H1 (cell line): ENCODE measurements around the gene SCRN1. TPM values are rescaled to one million over a fixed set of nuclear protein-coding genes. Genes with fewer than 3 reads are reported as not detected.

Experiments
- CTCF ChIA-PET: fragments of 300-600 bp; sonication (Branson Sonifier 250); formaldehyde crosslinking; loops from one replicate; lab custom pipeline; 2021; ENCODE audit not compliant: partially characterized antibody; lab: Charles Lee
- POLR2A ChIA-PET: fragments of 300-600 bp; sonication (Branson Sonifier 250); formaldehyde crosslinking; loops from one replicate; lab custom pipeline; 2021; ENCODE audit warnings: inconsistent platforms; ENCODE audit not compliant: partially characterized antibody; lab: Charles Lee
- DNase-seq, 2 experiments: peaks; one replicate each; pipeline versions ENCODE4 v3.0.0 to v3.0.0-alpha.2; 2010 to 2022; ENCODE audit warnings: low spot score in 2 of 2, low read depth in 1 of 2, mixed read lengths in 1 of 2
- FAIRE-seq: peaks from 2 replicates; lab custom pipeline; 2011; peaks lifted over from hg19 to GRCh38; lab: Jason Lieb, UNC
- H2AFZ ChIP-seq: 2 replicates; pipeline ENCODE4 v1.8.1; 2012; ENCODE audit warnings: low read length, inconsistent platforms
- H2AK5ac ChIP-seq: 2 replicates; pipeline ENCODE4 v1.6.1; 2013; ENCODE audit warnings: low read depth, low read length
- H2BK120ac ChIP-seq: replicated peaks from 2 replicates; pipeline ENCODE3; 2013; ENCODE audit warnings: low read depth, low read length, inconsistent platforms
- H2BK12ac ChIP-seq: 2 replicates; pipeline ENCODE4 v1.6.1; 2013; ENCODE audit warnings: low read depth, low read length
- H2BK15ac ChIP-seq: 2 replicates; pipeline ENCODE4 v1.6.1; 2013; ENCODE audit warnings: low read length
- H2BK20ac ChIP-seq: 2 replicates; pipeline ENCODE4 v1.6.1; 2013; ENCODE audit warnings: low read length
- H2BK5ac ChIP-seq: 2 replicates; pipeline ENCODE4 v1.6.1; 2013; ENCODE audit warnings: low read depth, low read length
- H3K14ac ChIP-seq: 2 replicates; pipeline ENCODE4 v1.6.1; 2013; ENCODE audit warnings: inconsistent platforms; ENCODE audit not compliant: insufficient read length
- H3K18ac ChIP-seq: 2 replicates; pipeline ENCODE4 v1.6.1; 2013; ENCODE audit warnings: low read length; ENCODE audit errors: extremely low read depth
- H3K23ac ChIP-seq: 2 replicates; pipeline ENCODE4 v1.6.1; 2013; ENCODE audit warnings: inconsistent platforms; ENCODE audit not compliant: insufficient read length
- H3K23me2 ChIP-seq: 2 replicates; pipeline ENCODE4 v1.6.1; 2013; ENCODE audit warnings: low read depth, low read length
- H3K27ac ChIP-seq: 2 replicates; pipeline ENCODE4 v1.6.1; 2011; ENCODE audit warnings: low read depth, low read length, inconsistent platforms
- H3K27me3 ChIP-seq, 4 experiments: replicated peaks in 1 of 4; 1 replicate in 1 of 4; 2 replicates in 3 of 4; pipeline versions ENCODE4 v1.6.1 to v1.8.1; 2011 to 2013; ENCODE audit warnings: low read length in 3 of 4, mild to moderate bottlenecking in 3 of 4, inconsistent platforms in 2 of 4, mixed read lengths in 2 of 4, moderate library complexity in 1 of 4; ENCODE audit not compliant: control insufficient read depth in 3 of 4, insufficient read depth in 3 of 4; ENCODE audit errors: extremely low read depth in 1 of 4
- H3K36me3 ChIP-seq, 4 experiments: 2 replicates each; pipeline versions ENCODE4 v1.6.1 to v1.8.1; 2011 to 2013; ENCODE audit warnings: mild to moderate bottlenecking in 4 of 4, low read length in 3 of 4, moderate library complexity in 2 of 4, control low read depth in 1 of 4, inconsistent platforms in 1 of 4; ENCODE audit not compliant: insufficient read depth in 4 of 4, control insufficient read depth in 2 of 4
- H3K4ac ChIP-seq: replicated peaks from 2 replicates; pipeline ENCODE3; 2013; ENCODE audit warnings: low read length, low read depth, mixed read lengths, inconsistent platforms; ENCODE audit not compliant: insufficient read length
- H3K4me1 ChIP-seq, 4 experiments: replicated peaks in 1 of 4; 1 replicate in 1 of 4; 2 replicates in 3 of 4; pipeline versions ENCODE4 v1.6.1 to v1.8.1; 2011 to 2013; ENCODE audit warnings: low read length in 3 of 4, inconsistent platforms in 2 of 4, mixed read lengths in 1 of 4; ENCODE audit not compliant: insufficient read depth in 4 of 4, control insufficient read depth in 3 of 4
- H3K4me2 ChIP-seq, 2 experiments: 2 replicates each; pipeline versions ENCODE4 v1.6.1 to v1.8.1; 2011 to 2013; ENCODE audit warnings: low read depth in 2 of 2, low read length in 2 of 2, control low read depth in 1 of 2, inconsistent platforms in 1 of 2, mild to moderate bottlenecking in 1 of 2; ENCODE audit not compliant: insufficient read depth in 1 of 2
- H3K4me3 ChIP-seq, 4 experiments: fragments of 200-600, 300-600 bp in 1 of 4; sonication (generic), shearing (Covaris generic), sonication (Bioruptor Twin) in 1 of 4; 2 replicates each; pipeline versions ENCODE4 v1.5.1 to v1.8.1; 2011 to 2016; ENCODE audit warnings: low read length in 4 of 4, low read depth in 3 of 4, control low read depth in 2 of 4, inconsistent platforms in 2 of 4, mild to moderate bottlenecking in 2 of 4, mixed read lengths in 1 of 4, moderate library complexity in 1 of 4; ENCODE audit not compliant: insufficient read depth in 2 of 4; ENCODE audit errors: extremely low read depth in 1 of 4
- H3K56ac ChIP-seq: replicated peaks from 2 replicates; pipeline ENCODE3; 2013; ENCODE audit warnings: low read depth, mild to moderate bottlenecking, mixed read lengths, low read length, inconsistent platforms; ENCODE audit not compliant: insufficient read length
- H3K79me1 ChIP-seq: 2 replicates; pipeline ENCODE4 v1.6.1; 2013; ENCODE audit warnings: low read depth, low read length, control low read depth
- H3K79me2 ChIP-seq, 2 experiments: 2 replicates each; pipeline versions ENCODE4 v1.6.1 to v1.8.1; 2012 to 2013; ENCODE audit warnings: low read length in 2 of 2, mild to moderate bottlenecking in 2 of 2, inconsistent platforms in 1 of 2; ENCODE audit not compliant: insufficient read depth in 2 of 2, control insufficient read depth in 1 of 2
- H3K9ac ChIP-seq, 4 experiments: replicated peaks in 1 of 4; 1 replicate in 1 of 4; 2 replicates in 3 of 4; pipeline versions ENCODE4 v1.6.1 to v1.8.1; 2011 to 2013; ENCODE audit warnings: low read depth in 3 of 4, low read length in 3 of 4, control low read depth in 2 of 4, mild to moderate bottlenecking in 2 of 4, moderate library complexity in 2 of 4, inconsistent platforms in 1 of 4; ENCODE audit errors: extremely low read depth in 1 of 4
- H3K9me3 ChIP-seq, 2 experiments: 2 replicates each; pipeline versions ENCODE4 v1.6.1 to v1.8.1; 2012 to 2013; ENCODE audit warnings: mild to moderate bottlenecking in 2 of 2, moderate library complexity in 2 of 2, control low read depth in 1 of 2, inconsistent platforms in 1 of 2, low read depth in 1 of 2, low read length in 1 of 2, mixed read lengths in 1 of 2; ENCODE audit not compliant: insufficient read depth in 2 of 2
- H4K20me1 ChIP-seq, 2 experiments: replicated peaks in 1 of 2; 2 replicates each; pipeline versions ENCODE3 to v1.8.1; 2011 to 2013; ENCODE audit warnings: inconsistent platforms in 2 of 2, low read length in 2 of 2, mild to moderate bottlenecking in 1 of 2; ENCODE audit not compliant: insufficient read depth in 2 of 2, control insufficient read depth in 1 of 2
- H4K5ac ChIP-seq: 2 replicates; pipeline ENCODE4 v1.6.1; 2013; ENCODE audit warnings: low read length, low read depth, mixed read lengths, inconsistent platforms; ENCODE audit not compliant: insufficient read length
- H4K8ac ChIP-seq: 2 replicates; pipeline ENCODE4 v1.8.0; 2013; ENCODE audit warnings: mild to moderate bottlenecking, moderate library complexity, low read length, inconsistent platforms; ENCODE audit not compliant: insufficient read depth; ENCODE audit errors: extremely low read depth
- H4K91ac ChIP-seq: replicated peaks from 2 replicates; pipeline ENCODE3; 2013; ENCODE audit warnings: low read length, mixed read lengths, inconsistent platforms; ENCODE audit not compliant: insufficient read length
- BACH1 ChIP-seq: IDR thresholded peaks from 2 replicates; pipeline ENCODE4 v1.6.1; 2012; ENCODE audit warnings: low read length, improper control_type of control experiment
- CTBP2 ChIP-seq: IDR thresholded peaks from 2 replicates; pipeline ENCODE4 v1.7.0; 2011; ENCODE audit warnings: borderline replicate concordance, mild to moderate bottlenecking, moderate library complexity, mixed read lengths, low read length; ENCODE audit not compliant: insufficient read depth, insufficient read length
- FOSL1 ChIP-seq: IDR thresholded peaks from 2 replicates; pipeline ENCODE4 v1.6.1; 2011; ENCODE audit warnings: mild to moderate bottlenecking, low read depth, low read length, moderate library complexity; ENCODE audit not compliant: insufficient read depth
- JUN ChIP-seq: IDR thresholded peaks from 2 replicates; pipeline ENCODE4 v1.6.1; 2011; ENCODE audit warnings: low read depth, mild to moderate bottlenecking, improper control_type of control experiment, low read length
- KDM1A ChIP-seq: fragments of 200-600, 300-600 bp; sonication (generic); IDR thresholded peaks from 2 replicates; pipeline ENCODE4 v1.7.1; 2016; ENCODE audit warnings: mild to moderate bottlenecking, low read length, borderline replicate concordance
- MAFK ChIP-seq: IDR thresholded peaks from 2 replicates; pipeline ENCODE4 v1.6.1; 2012; ENCODE audit warnings: low read depth, mild to moderate bottlenecking, improper control_type of control experiment, low read length
- NANOG ChIP-seq: IDR thresholded peaks from 2 replicates; pipeline ENCODE4 v1.6.1; 2011; ENCODE audit warnings: low read length, low read depth, mild to moderate bottlenecking, inconsistent platforms; ENCODE audit not compliant: insufficient read depth, poor library complexity, severe bottlenecking
- RAD21 ChIP-seq, 2 experiments: IDR thresholded peaks in 1 of 2; conservative IDR thresholded peaks in 1 of 2; 2 replicates each; pipeline ENCODE4 v1.6.1; 2011; ENCODE audit warnings: low read depth in 2 of 2, low read length in 2 of 2, improper control_type of control experiment in 1 of 2, inconsistent platforms in 1 of 2, mild to moderate bottlenecking in 1 of 2, moderate library complexity in 1 of 2
- SAP30 ChIP-seq: fragments of 300-600 bp; sonication (generic); IDR thresholded peaks from 2 replicates; pipeline ENCODE4 v1.7.1; 2012; ENCODE audit warnings: low read length, moderate library complexity, mild to moderate bottlenecking, inconsistent platforms; ENCODE audit not compliant: insufficient read depth, insufficient replicate concordance
- SUZ12 ChIP-seq: fragments of 200-600 bp; sonication (generic); IDR thresholded peaks from 2 replicates; pipeline ENCODE4 v1.6.1; 2012; ENCODE audit warnings: mild to moderate bottlenecking, inconsistent platforms, low read length, moderate library complexity, mixed read lengths
- TEAD4 ChIP-seq: IDR thresholded peaks from 2 replicates; pipeline ENCODE4 v1.6.1; 2012; ENCODE audit warnings: low read depth, low read length, inconsistent platforms, mixed read lengths
- WGBS, 2 experiments: shearing (Covaris generic) in 1 of 2; methylation state at CpG; one replicate each; pipeline versions ENCODE4 v1.1.6 to v1.1.7; 2013 to 2015; ENCODE audit warnings: low lambda C conversion rate in 2 of 2, mixed read lengths in 2 of 2, inconsistent platforms in 1 of 2, low coverage in 1 of 2, missing lambda C conversion rate in 1 of 2; ENCODE audit not compliant: insufficient replicate concordance in 2 of 2, insufficient coverage in 1 of 2, insufficient read length in 1 of 2; ENCODE audit errors: extremely low coverage in 1 of 2, missing lambda C conversion rate in 1 of 2; 5-methylcytosine and 5-hydroxymethylcytosine counted together
- polyA plus RNA-seq, 7 experiments: library from polyadenylated mRNA; depleted of rRNA in 3 of 7; stranded (reverse) in 5 of 7; unstranded in 2 of 7; fragments of >200 nt in 5 of 7; fragments of 200-250 nt in 2 of 7; gene quantifications; 1 replicate in 5 of 7; 2 replicates in 1 of 7; 4 replicates in 1 of 7; pipeline versions ENCODE4 v1.2.1 to v1.2.3, GENCODE V29; 2011 to 2013; ENCODE audit warnings: missing spikeins in 2 of 7, mixed read lengths in 2 of 7
- total RNA-seq: library from RNA; stranded (reverse); fragmentation: NEBNext Ultra II Directional; extraction: Animal tissue kit (Norgen Biotek cat#: 25700); gene quantifications from 2 replicates; pipeline ENCODE4 v1.2.1, GENCODE V29; 2021
- TF ChIP-seq, protein P1 (sequence below): IDR thresholded peaks from 2 replicates; pipeline ENCODE4 v1.6.1; 2012; ENCODE audit warnings: inconsistent platforms

The SCRN1 gene
- total and polyA plus RNA-seq, 2 of the 8 experiments (the other 6 are each of a cell fraction or from before 2014, with no cell fraction given), result 36.0 to 75.8 TPM

GRCh38 chr7:29990931-29991330, 1.3 kb upstream of the SCRN1 start:
- Histone ChIP-seq H2BK12ac (no peak overlapping the region), H3K4me3 (no peak overlapping the region), H4K20me1 (peaks cover 0 to 2% of the 10 kb centered on the region in 2 experiments), H3K18ac (no peak overlapping the region), H2BK20ac (no peak overlapping the region), H3K4me2 (no peak overlapping the region), H3K79me2 (peaks cover 0 to 23% of the 10 kb centered on the region in 2 experiments; a peak in 3 of 4 replicates), H3K9ac (no peak overlapping the region), H2BK15ac (no peak overlapping the region), H3K36me3 (no peaks in the 10 kb centered on the region), H3K4ac (no peak overlapping the region), H3K4me1 (peaks cover 0 to 10% (median 6%) of the 10 kb centered on the region in 4 experiments; a peak in 5 of 7 replicates), H2BK120ac (no peak overlapping the region), H3K23ac (no peak overlapping the region), H4K5ac (no peak overlapping the region), H4K91ac (no peak overlapping the region), H2AFZ (no peak overlapping the region), H4K8ac (no peak overlapping the region), H3K56ac (no peak overlapping the region), H2AK5ac (no peak overlapping the region), H3K27me3 (peaks cover 0 to 2% (median 0%) of the 10 kb centered on the region in 4 experiments; a peak in 1 of 7 replicates), H3K27ac (no peak overlapping the region), H3K14ac (no peak overlapping the region), H3K79me1 (no peaks in the 10 kb centered on the region), H3K23me2 (peaks cover 4% of the 10 kb centered on the region), H2BK5ac (no peak overlapping the region), H3K9me3 (peaks cover 3 to 5% of the 10 kb centered on the region in 2 experiments; a peak in 3 of 4 replicates)
- WGBS, 2 experiments, result 92% methylated on average over 4 of the region's 4 CpGs; no CpG with 5 or more reads in 1 of the 2 experiments
- DNase-seq (no peak), FAIRE-seq (no peak)
- CTCF ChIA-PET, result interaction anchor here (0.7 to 3.5 kb wide), 4 partner anchors 12 to 49 kb away, joined by 3 to 14 read pairs (median 4); no protein-coding TSS in a partner anchor
- POLR2A ChIA-PET, result interaction anchor here (1.5 kb wide), 1 partner anchor 14 kb away, joined by 4 read pairs; no protein-coding TSS in a partner anchor
- TF ChIP-seq SAP30 (no peak), KDM1A (no peak), JUN (no peak), CTBP2 (no peak), MAFK (no peak), RAD21 (IDR thresholded peaks at IDR 0.05 in 1 of 2, conservative IDR thresholded peaks at IDR 0.05 in 1 of 2; ENCODE audit: low read depth in 2 of 2, low read length in 2 of 2) (no peak), FOSL1 (no peak), TEAD4 (no peak), BACH1 (no peak), NANOG (no peak), SUZ12 (no peak)
- TF ChIP-seq, protein P1, sequence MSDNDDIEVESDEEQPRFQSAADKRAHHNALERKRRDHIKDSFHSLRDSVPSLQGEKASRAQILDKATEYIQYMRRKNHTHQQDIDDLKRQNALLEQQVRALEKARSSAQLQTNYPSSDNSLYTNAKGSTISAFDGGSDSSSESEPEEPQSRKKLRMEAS, result no peak
